ENCODE data around the gene ZNF148.
A peak's percentile ranks its signal among the peaks of the same experiment; 100 is the strongest.

ZNF148 gene

GRCh38 chr3:125213364-125213755, 161.8 kb downstream of the ZNF148 start:
- no peak for DNase-seq

GRCh38 chr3:125212509-125213363, 162.4 kb downstream of the ZNF148 start, which contains the start of gene SLC12A8:
Gene SLC12A8 (minus strand): TSS chr3:125212748. CDS start chr3:125211349, 1,399 bp downstream.
- no peak for DNase-seq

- DNase-seq, result no peak
These were observed 163.0 kb downstream of the ZNF148 start for GRCh38 chr3:125212091-125212508.

- DNase-seq, result no peak
These were observed 163.5 kb downstream of the ZNF148 start for GRCh38 chr3:125211523-125212090.

GRCh38 chr3:125207949-125208568, 167.1 kb downstream of the ZNF148 start:
- no peak for DNase-seq

GRCh38 chr3:125207507-125207906, 167.6 kb downstream of the ZNF148 start:
- DNase-seq, result no peak

- DNase-seq, result no peak
These were observed 168.2 kb downstream of the ZNF148 start for GRCh38 chr3:125206934-125207333.

GRCh38 chr3:125203731-125204130, 171.4 kb downstream of the ZNF148 start:
- no peak for DNase-seq

GRCh38 chr3:125202197-125202596, 172.9 kb downstream of the ZNF148 start:
- peak; percentile 25 to 47 for DNase-seq

GRCh38 chr3:125200731-125201139, 174.4 kb downstream of the ZNF148 start:
- no peak for DNase-seq

- DNase-seq, result no peak
These were observed 180.1 kb downstream of the ZNF148 start for GRCh38 chr3:125194849-125195601.

GRCh38 chr3:125194061-125194848, 180.9 kb downstream of the ZNF148 start:
- DNase-seq, result no peak

GRCh38 chr3:125192190-125193035, 182.7 kb downstream of the ZNF148 start:
- no peak for DNase-seq

GRCh38 chr3:125191730-125192129, 183.4 kb downstream of the ZNF148 start:
- no peak for DNase-seq

GRCh38 chr3:125191256-125191655, 183.9 kb downstream of the ZNF148 start:
- DNase-seq, result no peak

GRCh38 chr3:125190786-125191185, 184.3 kb downstream of the ZNF148 start:
- no peak for DNase-seq

- DNase-seq, result no peak
These were observed 185.6 kb downstream of the ZNF148 start for GRCh38 chr3:125189378-125190165.

GRCh38 chr3:125188955-125189354, 186.2 kb downstream of the ZNF148 start:
- DNase-seq, result no peak

GRCh38 chr3:125187599-125187910, 187.6 kb downstream of the ZNF148 start:
- DNase-seq, result no peak

- DNase-seq, result no peak
These were observed 188.1 kb downstream of the ZNF148 start for GRCh38 chr3:125186800-125187598.

Data from inflammatory macrophage treated with lipopolysaccharide for 1 hour (primary cell).